NCI-H82 treated with DMSO at 0.1 percent for 48 hours (cell line): Measurements from ENCODE around the gene CAMK4.
"Not testable (repeated sequence)": the region's sequence is repeated elsewhere in the genome, so short reads cannot be mapped to it uniquely, and the experiment has no call there.

Experiments used
- DNase-seq: peaks from one replicate; lab custom pipeline; 2025; ENCODE audit not compliant: unreplicated experiment; lab: John Stamatoyannopoulos, UW

The CAMK4 gene

DNA sequence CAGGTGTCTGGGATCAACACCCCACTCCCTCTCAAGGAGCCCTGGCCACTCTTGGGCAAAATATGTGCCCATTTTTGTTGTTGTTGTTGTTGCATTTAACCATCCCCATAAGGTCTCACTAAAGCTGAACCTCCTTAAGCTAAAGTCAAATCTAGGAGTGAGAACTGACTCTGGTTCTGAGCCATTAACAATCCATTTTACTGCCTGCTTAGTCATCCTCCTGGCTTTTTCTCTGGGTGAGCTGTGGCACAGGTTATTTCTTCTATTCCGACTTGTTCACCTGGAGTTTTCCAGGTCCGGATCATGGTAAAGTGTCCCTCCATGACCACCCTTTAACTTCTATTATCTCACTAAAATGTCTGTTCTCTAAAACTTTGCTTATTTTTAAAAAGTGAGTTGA, 85.2 kb downstream of the CAMK4 start:
- no peak for DNase-seq

GRCh38 chr5:111310711-111311620, 86.8 kb downstream of the CAMK4 start:
- no peak for DNase-seq

- no peak for DNase-seq
These were observed 87.5 kb downstream of the CAMK4 start for GRCh38 chr5:111311666-111312065.

DNA sequence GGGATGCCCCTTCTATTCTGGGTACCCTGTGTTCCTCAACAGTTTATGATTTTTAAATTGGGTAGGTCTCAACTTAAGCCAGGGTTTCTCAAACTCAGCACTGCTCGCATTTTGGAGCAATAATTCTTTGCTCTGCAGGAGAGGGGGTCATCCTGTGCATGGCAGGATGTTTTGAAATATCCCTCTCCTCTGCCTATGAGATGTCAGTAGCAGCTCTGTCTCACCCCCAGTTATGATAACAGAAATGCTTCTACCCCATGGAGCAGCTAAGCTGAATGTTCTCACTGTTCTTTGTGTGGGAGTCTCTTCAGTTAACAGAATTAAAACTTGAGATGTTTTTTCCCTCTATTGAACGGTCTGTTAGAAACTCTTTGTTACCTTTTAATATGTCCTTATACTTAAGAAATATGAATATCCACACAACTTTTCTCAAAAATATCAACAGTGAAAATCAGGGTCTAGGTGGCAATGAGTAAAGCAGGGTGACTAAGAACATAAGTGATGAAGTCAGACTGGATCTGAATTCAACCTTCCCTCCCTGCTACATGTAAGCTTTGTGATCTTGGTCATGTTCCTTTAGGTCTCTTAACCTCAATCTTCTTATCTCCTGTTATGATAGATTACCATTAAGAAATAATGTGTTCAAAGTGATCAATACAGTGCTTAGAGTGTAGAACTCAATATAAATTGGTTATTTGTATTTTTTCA, 89.0 kb downstream of the CAMK4 start:
- DNase-seq: no peak

DNA sequence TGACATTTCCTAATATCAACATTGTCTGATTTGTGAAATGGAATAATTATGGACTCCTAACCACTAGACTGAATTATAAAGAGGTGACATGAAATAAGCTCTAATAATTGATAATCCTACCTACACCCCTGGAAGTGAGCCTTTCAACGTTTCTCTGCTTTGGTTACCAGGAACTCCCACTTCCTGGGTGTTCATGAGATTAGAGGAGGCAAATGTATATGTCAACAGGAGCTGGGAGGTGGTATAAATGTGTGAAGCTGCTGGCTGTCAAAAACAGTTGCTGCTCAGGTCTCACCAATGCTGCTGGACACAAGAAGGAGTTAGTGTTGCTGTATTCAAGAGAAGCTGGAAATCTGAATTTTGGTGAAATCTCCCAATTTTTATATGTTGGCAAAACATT, 96.8 kb downstream of the CAMK4 start:
- DNase-seq: no peak

GRCh38 chr5:111321376-111321775, 97.2 kb downstream of the CAMK4 start:
- DNase-seq: no peak

DNA sequence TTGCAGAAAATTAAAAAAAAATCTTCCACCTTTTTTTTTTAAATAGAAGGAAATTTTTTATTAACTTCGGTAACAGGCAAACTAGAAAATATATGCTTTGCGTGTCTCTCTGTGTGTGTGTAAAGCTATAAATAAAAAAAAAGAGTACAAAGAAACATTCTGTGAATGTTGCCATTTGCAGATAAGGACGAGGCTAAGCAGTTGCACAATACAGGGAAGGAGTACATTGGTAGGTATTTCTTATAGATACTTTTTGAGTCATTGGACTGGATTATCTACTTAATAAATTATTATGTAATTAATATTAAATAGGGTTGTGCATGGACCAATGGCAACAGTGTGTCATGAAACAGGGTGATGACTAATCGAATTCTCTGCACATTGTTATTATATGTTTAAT, 102.4 kb downstream of the CAMK4 start:
- DNase-seq: no peak

DNA sequence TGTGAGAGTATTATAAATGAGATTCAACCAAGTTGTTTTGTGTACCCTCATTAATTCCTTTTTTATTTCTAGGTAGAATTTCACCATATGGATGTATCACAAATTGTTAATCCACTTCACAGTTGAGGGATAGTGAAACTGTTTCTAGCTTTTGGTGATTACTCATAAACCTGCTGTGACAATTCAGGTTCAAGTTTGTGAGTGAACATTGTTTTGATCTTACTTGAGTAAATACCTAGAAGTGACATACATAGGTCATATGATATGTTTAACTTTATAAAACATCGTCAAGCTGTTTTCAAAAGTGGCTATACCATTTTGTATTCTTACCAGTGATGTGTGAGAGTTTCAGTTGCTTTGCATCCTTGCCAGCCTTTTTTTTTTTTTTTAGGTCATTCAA, 112.9 kb downstream of the CAMK4 start:
- DNase-seq: no peak

GRCh38 chr5:111337688-111338087, 113.5 kb downstream of the CAMK4 start:
- DNase-seq: peak; percentile 36

DNA sequence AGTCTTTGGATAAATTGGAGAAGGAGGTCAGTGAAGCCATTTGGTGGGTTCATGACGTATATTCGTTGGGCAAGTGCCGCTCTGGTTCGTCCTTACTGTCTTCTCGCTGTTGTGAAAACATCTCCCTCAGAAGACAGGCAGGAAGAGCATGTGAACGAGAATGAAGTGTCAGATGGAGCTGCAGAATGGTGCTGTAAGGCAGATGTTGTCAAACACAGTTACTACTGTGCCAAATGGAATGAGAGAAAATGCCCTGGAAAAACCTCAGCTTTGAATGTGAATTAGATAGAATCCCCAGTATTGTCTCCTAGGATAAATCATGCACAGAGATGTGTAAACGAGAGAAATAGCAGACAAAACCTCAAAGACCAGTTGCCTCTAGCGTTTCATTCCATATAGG, 121.5 kb downstream of the CAMK4 start:
- no peak for DNase-seq

DNA sequence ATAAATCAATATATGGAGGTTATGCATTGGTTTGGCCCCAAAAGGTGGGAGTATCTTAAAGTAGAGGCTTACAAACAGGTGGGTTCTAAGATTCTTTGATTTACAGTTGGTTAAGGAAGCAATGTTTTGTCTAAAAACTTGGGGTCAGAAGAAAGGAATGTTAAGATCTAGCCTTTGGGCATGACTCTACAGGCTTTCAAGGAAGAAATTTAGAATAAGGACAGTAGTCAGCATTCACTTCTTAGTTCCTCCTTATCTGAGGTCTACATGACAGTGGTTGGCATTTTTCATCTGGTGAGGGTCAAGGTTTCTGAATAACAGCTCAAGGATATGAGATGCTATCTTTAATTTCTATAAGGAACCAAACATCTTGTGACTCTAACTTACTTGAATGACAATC, 122.8 kb downstream of the CAMK4 start:
- DNase-seq: no peak

- DNase-seq: no peak
These were observed 124.6 kb downstream of the CAMK4 start for GRCh38 chr5:111348661-111349329.

GRCh38 chr5:111349429-111349828, 125.2 kb downstream of the CAMK4 start:
- DNase-seq: no peak

DNA sequence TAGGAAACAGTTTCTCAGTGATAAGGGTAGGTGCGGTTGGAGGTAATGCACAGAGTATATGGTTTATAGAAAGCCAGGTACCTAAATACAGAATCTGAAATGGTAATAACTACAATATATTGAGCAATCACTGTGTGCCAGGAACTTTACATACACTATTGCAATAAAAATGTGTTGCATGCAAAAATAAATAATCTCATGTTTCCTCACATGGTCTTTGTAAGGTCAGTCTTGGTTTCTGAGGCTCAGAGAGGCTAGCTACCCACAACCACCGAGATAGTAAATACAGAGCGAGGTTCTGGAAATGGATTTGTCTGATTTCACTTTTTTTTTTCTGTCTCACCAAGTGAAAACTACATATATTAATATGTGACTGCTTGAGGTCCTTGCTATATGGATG, 128.9 kb downstream of the CAMK4 start:
- DNase-seq: no peak

DNA sequence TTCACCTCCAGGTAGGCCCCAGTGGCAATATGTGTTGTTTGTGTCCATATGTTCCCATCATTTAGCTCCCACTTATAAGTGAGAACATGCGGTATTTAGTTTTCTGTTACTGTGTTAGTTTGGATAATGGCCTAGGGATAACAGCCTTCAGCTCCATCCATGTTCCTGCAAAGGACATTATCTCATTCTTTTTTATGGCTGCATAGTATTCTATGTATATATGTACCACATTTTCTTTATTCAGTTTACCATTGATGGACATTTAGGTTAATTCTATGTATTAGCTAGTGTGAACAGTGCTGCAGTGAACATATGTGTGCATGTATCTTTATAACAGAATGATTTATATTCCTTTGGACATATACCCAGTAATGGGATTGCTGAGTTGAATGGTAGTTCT, 134.5 kb downstream of the CAMK4 start:
- not testable (repeated sequence) for DNase-seq

GRCh38 chr5:111360173-111360572, 136.0 kb downstream of the CAMK4 start:
- DNase-seq: no peak

GRCh38 chr5:111364992-111365391, 140.8 kb downstream of the CAMK4 start:
- DNase-seq: no peak

GRCh38 chr5:111366388-111366787, 142.2 kb downstream of the CAMK4 start:
- DNase-seq: no peak

- DNase-seq: no peak
These were observed 142.9 kb downstream of the CAMK4 start for GRCh38 chr5:111367115-111367514.

DNA sequence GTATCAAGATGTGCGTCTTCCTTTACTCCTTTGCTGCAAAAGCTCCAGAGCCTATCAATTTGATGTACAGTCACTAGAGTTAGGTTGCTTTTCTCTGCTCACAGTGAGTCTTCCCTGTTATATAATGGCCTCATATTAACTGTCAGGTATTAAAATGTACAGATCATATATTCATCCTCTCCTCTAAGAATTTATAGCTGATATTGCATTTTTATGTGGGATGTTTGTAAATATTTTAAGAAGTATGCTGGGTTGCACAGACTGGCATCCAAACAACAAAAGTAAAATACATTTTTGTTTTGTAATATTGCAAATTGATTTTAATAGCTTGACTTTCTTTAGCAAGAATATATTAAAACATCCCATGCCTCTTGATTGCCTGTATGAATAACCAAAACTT, 148.6 kb downstream of the CAMK4 start:
- DNase-seq: no peak

- DNase-seq: no peak
These were observed 150.2 kb downstream of the CAMK4 start for GRCh38 chr5:111374380-111374779.

DNA sequence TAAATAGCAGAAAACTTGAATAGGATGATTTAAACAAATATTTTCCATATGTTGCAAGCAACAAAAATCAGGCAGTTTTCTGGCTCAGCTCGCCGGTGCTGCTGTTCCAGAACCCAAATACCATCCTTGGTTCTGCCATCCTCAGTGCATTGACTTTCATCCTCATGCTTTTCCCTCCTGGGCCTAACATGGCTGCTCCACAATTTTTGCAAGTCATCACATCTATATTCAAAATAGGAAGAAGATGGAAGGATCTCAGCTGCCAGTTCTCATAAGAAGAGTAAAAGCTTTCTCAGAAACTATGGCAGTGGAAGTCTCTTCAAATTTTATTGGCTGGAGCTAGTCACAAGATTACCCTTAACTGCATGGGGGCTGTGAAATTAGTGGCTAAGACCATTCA, 151.5 kb downstream of the CAMK4 start:
- no peak for DNase-seq
